ENCODE measurements around the gene CIB4. TPM values are rescaled to one million over a fixed set of nuclear protein-coding genes. Genes with fewer than 3 reads are reported as not detected.

The CIB4 gene
- total and polyA plus RNA-seq, 2 of the 13 experiments (the other 11 are each of a cell fraction or from before 2014, with no cell fraction given): not detected

- H2AFZ ChIP-seq (ENCODE audit: low read length): no peak overlapping the region
- no peak overlapping the region for H3K9ac ChIP-seq (ENCODE audit: insufficient read depth, low read depth, low read length)
- H3K4me2 ChIP-seq (ENCODE audit: low read depth, low read length): no peak overlapping the region
- H3K27me3 ChIP-seq (ENCODE audit: control insufficient read depth in 1 of 2, insufficient read depth in 2 of 2, low read length in 2 of 2): peaks cover 14 to 41% of the 10 kb centered on the region in 2 experiments; a peak in 4 of 5 replicates
- no peak overlapping the region for H3K4me3 ChIP-seq (replicated peaks in 1 of 3; ENCODE audit: insufficient read depth in 1 of 3, low read depth in 2 of 3, low read length in 3 of 3)
- ATAC-seq (no peak), DNase-seq (ENCODE audit: low spot score) (no peak), FAIRE-seq (no peak)
- no TSS peak for BruUV-seq (replicated peaks)
- 14% methylated on average over 8 of the region's 8 CpGs for WGBS (ENCODE audit: low lambda C conversion rate)
- no peaks in the 10 kb centered on the region for H3K9me3 ChIP-seq (ENCODE audit: low read length)
- H3K27ac ChIP-seq (ENCODE audit: extremely low read length, insufficient read depth, low read length): no peak overlapping the region
- no peaks in the 10 kb centered on the region for H3K36me3 ChIP-seq (replicated peaks in 1 of 2; ENCODE audit: control insufficient read depth in 1 of 2, insufficient read depth in 2 of 2, low read length in 2 of 2)
- in situ Hi-C loops (cut with HindIII; ENCODE audit: extremely low pct_ligation_motif_present, low pct_unique_long_range_greater_than_20kb): no loop called here
- no peaks in the 10 kb centered on the region for H4K20me1 ChIP-seq (ENCODE audit: insufficient read depth, low read length)
- H3K4me1 ChIP-seq (ENCODE audit: insufficient read depth, low read length): 0 out of 2 replicates have a peak, but pooled peaks cover 5% of the 10 kb centered on the region
- CTCF ChIA-PET (ENCODE audit: low intra/inter-chr PET ratio, low total read pairs): no interaction called here
- POLR2A ChIA-PET: no interaction called here
- intact Hi-C loops (cut with micrococcal nuclease; ENCODE audit: unreplicated experiment): no loop called here
- H3K79me2 ChIP-seq (ENCODE audit: insufficient read depth, low read length): no peaks in the 10 kb centered on the region
- no peak for TF ChIP-seq ZNF530 (CRISPR knock-in tag; IDR thresholded peaks at IDR 0.05; ENCODE audit: low read depth)
- no peak for TF ChIP-seq ZNF367 (CRISPR knock-in tag; IDR thresholded peaks at IDR 0.05; ENCODE audit: borderline replicate concordance)
- TF ChIP-seq ZNF329 (CRISPR knock-in tag; IDR thresholded peaks at IDR 0.05; ENCODE audit: low read depth): no peak
- TF ChIP-seq GTF2F1 (IDR thresholded peaks at IDR 0.05; ENCODE audit: low read length): no peak
- no peak for TF ChIP-seq ZGPAT (CRISPR knock-in tag; IDR thresholded peaks at IDR 0.05)
- TF ChIP-seq TOPORS (CRISPR knock-in tag; IDR thresholded peaks at IDR 0.05): no peak
- no peak for TF ChIP-seq KMT2B (CRISPR knock-in tag; IDR thresholded peaks at IDR 0.05)
- TF ChIP-seq ATF6 (CRISPR knock-in tag; conservative IDR thresholded peaks at IDR 0.05): no peak
- no peak for TF ChIP-seq PRMT3 (CRISPR knock-in tag; IDR thresholded peaks at IDR 0.05; ENCODE audit: borderline replicate concordance, low read depth)
- no peak for TF ChIP-seq LBX2 (CRISPR knock-in tag; IDR thresholded peaks at IDR 0.05; ENCODE audit: borderline replicate concordance)
- no peak for TF ChIP-seq UBTF (CRISPR knock-in tag; IDR thresholded peaks at IDR 0.05)
- TF ChIP-seq ZNF644 (CRISPR knock-in tag; IDR thresholded peaks at IDR 0.05; ENCODE audit: low read depth): no peak
- no peak for TF ChIP-seq ZNF562 (CRISPR knock-in tag; IDR thresholded peaks at IDR 0.05; ENCODE audit: borderline replicate concordance)
- TF ChIP-seq, protein P1, sequence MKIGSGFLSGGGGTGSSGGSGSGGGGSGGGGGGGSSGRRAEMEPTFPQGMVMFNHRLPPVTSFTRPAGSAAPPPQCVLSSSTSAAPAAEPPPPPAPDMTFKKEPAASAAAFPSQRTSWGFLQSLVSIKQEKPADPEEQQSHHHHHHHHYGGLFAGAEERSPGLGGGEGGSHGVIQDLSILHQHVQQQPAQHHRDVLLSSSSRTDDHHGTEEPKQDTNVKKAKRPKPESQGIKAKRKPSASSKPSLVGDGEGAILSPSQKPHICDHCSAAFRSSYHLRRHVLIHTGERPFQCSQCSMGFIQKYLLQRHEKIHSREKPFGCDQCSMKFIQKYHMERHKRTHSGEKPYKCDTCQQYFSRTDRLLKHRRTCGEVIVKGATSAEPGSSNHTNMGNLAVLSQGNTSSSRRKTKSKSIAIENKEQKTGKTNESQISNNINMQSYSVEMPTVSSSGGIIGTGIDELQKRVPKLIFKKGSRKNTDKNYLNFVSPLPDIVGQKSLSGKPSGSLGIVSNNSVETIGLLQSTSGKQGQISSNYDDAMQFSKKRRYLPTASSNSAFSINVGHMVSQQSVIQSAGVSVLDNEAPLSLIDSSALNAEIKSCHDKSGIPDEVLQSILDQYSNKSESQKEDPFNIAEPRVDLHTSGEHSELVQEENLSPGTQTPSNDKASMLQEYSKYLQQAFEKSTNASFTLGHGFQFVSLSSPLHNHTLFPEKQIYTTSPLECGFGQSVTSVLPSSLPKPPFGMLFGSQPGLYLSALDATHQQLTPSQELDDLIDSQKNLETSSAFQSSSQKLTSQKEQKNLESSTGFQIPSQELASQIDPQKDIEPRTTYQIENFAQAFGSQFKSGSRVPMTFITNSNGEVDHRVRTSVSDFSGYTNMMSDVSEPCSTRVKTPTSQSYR (CRISPR knock-in tag; IDR thresholded peaks at IDR 0.05; ENCODE audit: borderline replicate concordance): no peak
- no peak for TF ChIP-seq PLRG1 (conservative IDR thresholded peaks at IDR 0.05)
Observed at GRCh38 chr2:26668856-26669750, 27.9 kb upstream of the CIB4 start.

Data from HepG2 (cell line).